HG02759 (cell line): ENCODE measurements around the gene MVD.

Source experiments
- ATAC-seq: cut with Tn5 transposase; IDR thresholded peaks from one replicate; pipeline ENCODE4 v1.9.1; 2021; ENCODE audit warnings: mild to moderate bottlenecking, moderate library complexity; ENCODE audit not compliant: unreplicated experiment

The MVD gene

GRCh38 chr16:88656291-88656980, 6.5 kb downstream of the MVD start:
- no peak for ATAC-seq

DNA sequence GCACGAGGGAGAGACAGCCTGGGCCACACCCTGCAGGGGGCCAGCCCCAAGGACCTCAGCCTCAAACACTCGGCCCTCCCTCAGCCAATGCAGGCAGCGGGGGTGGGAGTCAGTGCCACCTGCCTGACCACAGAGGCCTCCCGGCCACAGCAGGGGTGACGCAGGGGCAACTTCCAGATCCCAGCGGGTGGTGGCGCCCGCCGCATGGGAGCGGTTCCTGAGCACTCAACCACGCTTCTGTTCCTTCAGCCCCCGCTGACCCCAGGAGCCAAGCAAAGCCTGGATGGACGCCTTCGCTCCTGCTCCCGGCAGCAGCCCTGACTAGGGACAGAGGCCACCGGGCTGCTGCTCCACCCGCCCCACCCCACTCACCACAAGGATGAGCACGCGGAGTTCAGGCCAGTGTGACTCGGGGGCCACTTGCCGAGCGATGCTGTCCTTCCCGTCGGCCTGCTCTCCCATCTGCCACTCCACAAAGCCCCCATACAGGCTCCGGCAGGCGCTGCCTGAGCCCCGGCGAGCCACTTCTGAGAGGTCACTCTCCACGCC, 7.1 kb downstream of the MVD start:
- ATAC-seq, result no peak

DNA sequence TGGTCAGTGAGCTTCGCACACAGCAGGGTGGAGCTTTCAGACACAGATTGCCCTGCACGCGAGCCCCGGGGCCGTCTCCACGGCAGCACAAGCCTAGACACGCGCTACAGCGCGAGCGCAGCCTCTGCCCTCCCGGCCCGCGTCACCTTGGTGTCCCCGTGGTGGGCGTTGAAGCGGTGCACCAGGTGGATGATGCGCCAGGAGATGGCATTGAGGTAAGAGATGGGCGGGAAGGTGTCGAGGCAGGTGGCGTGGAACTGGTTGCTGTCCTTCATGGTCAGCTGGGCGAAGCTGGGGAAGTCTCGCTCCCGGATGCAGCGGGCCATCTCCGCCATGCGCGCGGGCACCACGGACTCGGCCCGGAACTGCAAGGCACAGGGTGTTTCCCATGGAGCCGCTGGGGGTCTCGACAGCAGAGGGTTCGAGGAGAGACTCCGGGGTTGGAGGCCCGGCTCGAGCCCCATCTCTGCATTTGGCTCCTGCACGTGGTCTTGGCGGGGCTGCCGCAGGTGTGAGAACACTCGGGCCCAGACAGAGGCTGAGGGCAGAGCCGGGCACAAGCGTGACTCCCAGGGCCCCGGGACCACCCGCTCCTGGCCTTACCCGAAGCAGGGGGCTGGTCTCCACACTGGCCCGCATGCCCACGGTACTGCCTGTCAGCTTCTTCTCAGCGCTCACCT, 7.7 kb downstream of the MVD start:
- no peak for ATAC-seq

DNA sequence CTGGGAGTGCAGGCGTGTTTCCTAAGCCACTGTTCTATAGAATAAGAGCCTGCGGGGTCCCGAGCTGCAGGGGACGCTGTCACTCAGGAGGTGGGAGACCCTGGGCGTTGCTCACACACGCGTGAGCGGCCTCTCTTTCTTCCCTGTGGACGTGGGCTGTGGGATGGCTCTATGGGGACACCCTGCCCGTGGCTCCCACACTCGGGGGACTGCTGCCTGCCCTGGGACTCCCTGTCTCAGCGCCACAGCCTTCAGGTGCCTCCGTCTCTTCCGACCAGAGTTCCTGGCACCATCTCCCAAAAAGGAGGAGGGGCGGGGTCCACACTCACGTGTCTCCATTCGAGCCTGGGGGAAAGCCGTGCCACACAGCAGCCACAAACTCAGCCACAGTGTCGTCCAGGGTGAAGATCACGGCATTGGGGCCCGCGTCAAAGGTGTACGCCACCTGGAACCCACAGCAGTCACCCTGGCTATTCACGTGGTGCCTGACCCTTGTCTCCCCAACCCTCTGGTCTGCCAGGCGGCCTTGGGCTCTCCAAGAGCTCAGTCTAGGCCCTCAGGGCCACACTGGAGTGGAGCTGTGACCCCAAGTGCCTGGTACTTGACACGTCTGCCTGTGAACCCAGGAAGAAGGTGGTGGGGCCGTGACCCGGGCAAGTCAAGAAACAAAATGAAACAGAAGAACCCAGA, 8.4 kb downstream of the MVD start:
- ATAC-seq, result no peak

GRCh38 chr16:88653596-88654362, 9.1 kb downstream of the MVD start:
- no peak for ATAC-seq

GRCh38 chr16:88653101-88653500, 9.8 kb downstream of the MVD start:
- ATAC-seq, result no peak

DNA sequence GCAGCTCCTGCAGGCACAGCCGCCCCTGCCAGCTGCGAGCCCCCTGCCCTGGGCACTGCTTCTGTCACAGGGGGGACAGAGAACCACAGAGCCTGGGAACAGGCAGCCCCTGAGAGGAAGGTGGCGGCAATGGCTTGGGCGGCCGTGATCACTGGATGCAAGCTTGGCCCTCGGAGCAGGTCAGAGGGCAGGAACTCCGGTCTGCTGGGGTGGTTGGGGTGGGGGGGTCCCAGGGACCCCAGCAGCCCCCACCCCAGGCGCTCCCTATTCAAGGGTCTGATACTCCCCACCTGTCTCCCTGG, 10.2 kb downstream of the MVD start:
- ATAC-seq, result no peak

- ATAC-seq, result no peak
These were observed 10.7 kb downstream of the MVD start for GRCh38 chr16:88651989-88652761.

- ATAC-seq, result peak; percentile 73
These were observed 11.5 kb downstream of the MVD start for GRCh38 chr16:88651276-88651988.

- ATAC-seq, result peak; percentile 75
These were observed 12.1 kb downstream of the MVD start, which contains the start of gene CYBA for GRCh38 chr16:88650749-88651275. Gene CYBA, minus strand, starts transcription at chr16:88651053. Its CDS starts 40 bp downstream, at chr16:88651013.

- peak; percentile 18 for ATAC-seq
These were observed 12.8 kb downstream of the MVD start for GRCh38 chr16:88649924-88650748.

DNA sequence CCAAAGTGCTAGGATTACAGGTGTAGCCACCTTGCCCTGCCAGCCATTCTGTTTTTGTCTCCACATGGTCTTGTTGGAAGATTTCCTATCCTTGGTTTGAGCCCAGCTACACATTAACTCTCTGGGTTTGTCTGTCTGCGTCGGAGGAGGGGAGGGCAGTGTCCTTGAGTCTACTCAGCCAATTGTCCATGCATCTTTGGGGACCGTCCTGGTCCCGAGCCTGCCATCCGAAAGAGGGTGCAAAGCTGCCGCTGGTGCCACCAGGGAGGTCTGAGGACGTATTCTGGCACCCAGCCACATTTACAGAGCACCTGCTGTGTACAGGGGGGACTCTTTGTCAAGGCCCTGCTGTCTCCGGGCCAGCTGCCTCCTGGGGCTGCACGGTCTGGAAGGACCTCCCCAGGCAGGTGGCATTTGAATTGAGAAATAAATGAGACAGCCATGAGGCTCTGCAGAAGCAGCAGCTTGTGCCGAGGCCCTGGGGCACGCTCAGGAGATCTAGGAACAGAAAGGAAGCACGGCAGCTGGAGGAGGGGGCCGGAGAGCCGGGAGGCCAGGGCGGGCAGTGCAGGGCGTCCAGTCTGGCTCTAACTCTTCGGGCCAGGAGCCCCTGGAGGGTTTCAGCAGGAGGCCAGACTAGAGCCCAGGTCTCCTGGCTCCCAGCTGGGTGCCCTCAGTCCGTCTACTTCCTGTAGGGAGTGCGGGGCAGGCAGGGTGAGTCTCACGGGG, 13.5 kb downstream of the MVD start:
- ATAC-seq, result no peak

GRCh38 chr16:88647178-88648070, 15.5 kb downstream of the MVD start:
- no peak for ATAC-seq

DNA sequence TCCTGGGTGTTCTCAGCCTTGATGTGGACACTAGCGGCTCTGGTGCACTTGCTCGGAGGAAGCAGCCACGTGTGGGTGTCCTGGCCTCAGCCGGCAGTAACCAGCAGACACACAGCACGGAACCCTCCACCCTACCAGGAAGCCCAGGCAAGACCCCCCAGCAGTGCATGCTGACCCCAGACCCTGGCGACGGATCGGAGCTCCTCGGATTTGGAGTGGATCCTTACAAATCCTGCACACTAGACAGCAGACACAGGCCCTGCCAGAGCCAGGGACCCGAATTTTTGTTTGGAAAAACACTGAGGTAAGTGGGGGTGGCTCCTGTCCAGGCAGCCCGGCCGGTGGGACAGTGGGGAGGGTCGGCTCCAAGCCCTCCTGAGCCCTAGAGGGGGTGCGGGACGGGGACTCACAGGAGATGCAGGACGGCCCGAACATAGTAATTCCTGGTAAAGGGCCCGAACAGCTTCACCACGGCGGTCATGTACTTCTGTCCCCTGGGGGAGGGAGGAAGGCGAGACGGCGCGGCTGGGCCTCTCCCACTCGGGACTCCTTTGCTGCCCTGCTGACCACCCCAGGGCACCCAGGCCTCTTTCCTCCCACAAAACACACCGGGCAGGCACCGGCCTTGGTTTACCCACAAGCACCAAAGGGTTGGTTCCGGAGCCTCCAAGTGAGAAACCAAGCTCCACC, 16.4 kb downstream of the MVD start:
- ATAC-seq, result no peak

DNA sequence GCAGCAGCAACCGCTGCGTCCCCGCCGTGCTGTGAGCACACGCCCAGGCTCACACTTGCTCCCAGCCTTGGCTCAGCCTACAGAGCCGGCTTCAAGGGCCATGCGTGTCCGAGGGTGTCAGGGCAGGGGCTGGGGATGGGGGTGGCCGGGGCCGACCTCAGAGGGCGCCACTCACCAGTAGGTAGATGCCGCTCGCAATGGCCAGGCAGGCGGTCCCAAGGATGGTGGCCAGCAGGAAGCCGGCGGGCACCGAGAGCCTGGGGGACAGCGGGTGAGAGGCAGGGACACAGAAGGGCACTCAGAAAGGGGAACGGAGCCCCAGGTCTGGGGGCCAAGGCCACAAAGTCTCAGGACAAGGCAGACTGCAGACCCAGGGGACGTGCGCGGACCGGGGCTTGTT, 16.9 kb downstream of the MVD start:
- no peak for ATAC-seq

GRCh38 chr16:88645455-88645854, 17.4 kb downstream of the MVD start:
- no peak for ATAC-seq

DNA sequence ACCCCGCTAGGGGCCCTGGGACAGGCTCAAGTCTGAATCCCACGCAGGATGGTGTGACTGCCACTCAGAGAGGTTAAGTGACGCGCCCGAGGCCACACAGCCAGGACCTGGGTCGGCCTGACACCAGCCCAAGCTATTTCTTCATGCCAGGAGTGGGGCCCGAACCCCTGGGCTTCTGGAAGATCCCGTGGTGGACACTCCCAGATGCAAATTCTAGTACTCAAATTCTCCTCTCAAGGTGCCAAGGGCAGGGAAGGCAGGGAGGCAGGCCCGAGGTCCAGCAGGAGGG, 19.3 kb downstream of the MVD start:
- no peak for ATAC-seq
